GM12865 (cell line): ENCODE measurements around the gene FHAD1.
"Not testable (repeated sequence)": the region's sequence is repeated elsewhere in the genome, so short reads cannot be mapped to it uniquely, and the experiment has no call there.

Experiments used
- DNase-seq: peaks from one replicate; pipeline ENCODE4 v3.0.0; 2010; ENCODE audit warnings: low read depth
- H3K4me3 ChIP-seq: 2 replicates; pipeline ENCODE4 v1.5.1; 2011; ENCODE audit warnings: mild to moderate bottlenecking, low read depth, low read length, control low read depth
- TF ChIP-seq, protein P1 (sequence below): IDR thresholded peaks from 2 replicates; pipeline ENCODE4 v1.5.1; 2011; ENCODE audit warnings: low read length, control low read depth, low read depth, inconsistent platforms; ENCODE audit not compliant: insufficient read depth; ENCODE audit errors: missing control alignments

FHAD1 gene

GRCh38 chr1:15383810-15384209 lies 136.8 kb downstream of the FHAD1 start:
- TF ChIP-seq, protein P1, sequence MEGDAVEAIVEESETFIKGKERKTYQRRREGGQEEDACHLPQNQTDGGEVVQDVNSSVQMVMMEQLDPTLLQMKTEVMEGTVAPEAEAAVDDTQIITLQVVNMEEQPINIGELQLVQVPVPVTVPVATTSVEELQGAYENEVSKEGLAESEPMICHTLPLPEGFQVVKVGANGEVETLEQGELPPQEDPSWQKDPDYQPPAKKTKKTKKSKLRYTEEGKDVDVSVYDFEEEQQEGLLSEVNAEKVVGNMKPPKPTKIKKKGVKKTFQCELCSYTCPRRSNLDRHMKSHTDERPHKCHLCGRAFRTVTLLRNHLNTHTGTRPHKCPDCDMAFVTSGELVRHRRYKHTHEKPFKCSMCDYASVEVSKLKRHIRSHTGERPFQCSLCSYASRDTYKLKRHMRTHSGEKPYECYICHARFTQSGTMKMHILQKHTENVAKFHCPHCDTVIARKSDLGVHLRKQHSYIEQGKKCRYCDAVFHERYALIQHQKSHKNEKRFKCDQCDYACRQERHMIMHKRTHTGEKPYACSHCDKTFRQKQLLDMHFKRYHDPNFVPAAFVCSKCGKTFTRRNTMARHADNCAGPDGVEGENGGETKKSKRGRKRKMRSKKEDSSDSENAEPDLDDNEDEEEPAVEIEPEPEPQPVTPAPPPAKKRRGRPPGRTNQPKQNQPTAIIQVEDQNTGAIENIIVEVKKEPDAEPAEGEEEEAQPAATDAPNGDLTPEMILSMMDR: no peak
- no peak for DNase-seq
- H3K4me3 ChIP-seq: no peak overlapping the region

GRCh38 chr1:15384301-15384901 lies 137.4 kb downstream of the FHAD1 start:
- TF ChIP-seq, protein P1: no peak
- DNase-seq: peak; percentile 38
- no peak overlapping the region for H3K4me3 ChIP-seq

GRCh38 chr1:15385420-15385819 lies 138.4 kb downstream of the FHAD1 start:
- H3K4me3 ChIP-seq: no peak overlapping the region
- TF ChIP-seq, protein P1: no peak

GRCh38 chr1:15386164-15386749 lies 139.2 kb downstream of the FHAD1 start:
- H3K4me3 ChIP-seq: no peak overlapping the region
- peak; percentile 20 for DNase-seq
- TF ChIP-seq, protein P1: no peak

More at GRCh38 chr1:15385420-15385819, 138.4 kb downstream of the FHAD1 start:
- no peak for DNase-seq

GRCh38 chr1:15388201-15388880 lies 141.3 kb downstream of the FHAD1 start:
- H3K4me3 ChIP-seq: no peak overlapping the region
- TF ChIP-seq, protein P1: no peak
- no peak for DNase-seq

- H3K4me3 ChIP-seq, DNase-seq: not testable (repeated sequence)
These were observed 142.8 kb downstream of the FHAD1 start for GRCh38 chr1:15389828-15390227.

DNA sequence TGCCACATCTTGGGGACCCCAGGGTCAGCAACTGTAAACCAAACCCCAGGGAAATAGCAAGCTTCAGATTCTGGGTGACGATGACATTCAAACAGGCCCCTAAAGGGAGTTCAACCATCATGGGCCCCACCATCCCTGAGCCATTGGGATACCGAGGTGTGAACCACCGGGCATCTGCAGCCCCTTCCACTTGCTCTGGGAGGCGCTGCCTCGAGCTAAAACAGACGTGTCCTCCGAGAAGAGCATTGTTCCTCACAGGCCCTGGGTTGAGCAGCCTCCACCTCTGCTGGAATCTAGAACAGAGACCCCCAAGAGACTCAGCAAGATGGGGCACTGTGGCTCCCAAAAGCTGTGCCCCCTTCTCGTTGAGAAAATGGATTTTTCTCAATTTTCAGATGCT lies 143.6 kb downstream of the FHAD1 start:
- no peak for DNase-seq
- TF ChIP-seq, protein P1: no peak
- H3K4me3 ChIP-seq: no peak overlapping the region
